Ovary (tissue), 10 donors: Measurements from ENCODE around the gene C18orf54. TPM values are rescaled to one million over a fixed set of nuclear protein-coding genes. Genes with fewer than 3 reads are reported as not detected.
"Not testable (repeated sequence)": the region's sequence is repeated elsewhere in the genome, so short reads cannot be mapped to it uniquely, and the experiment has no call there.

Experiments used
- DNase-seq, 5 donors: peaks; one replicate each; pipeline ENCODE4 v3.0.0-alpha.2; 2019 to 2020
- H3K27ac ChIP-seq, 2 donors: fragments of 200-600 bp; one replicate each; pipeline versions ENCODE4 v1.5.1 to v1.8.0; 2019 to 2022
- H3K27me3 ChIP-seq: fragments of 200-600 bp; one replicate; pipeline ENCODE4 v1.8.0; 2022
- H3K36me3 ChIP-seq: fragments of 200-600 bp; sonication (generic); one replicate; pipeline ENCODE4 v1.5.1; 2019
- H3K4me1 ChIP-seq: one replicate; pipeline ENCODE4 v1.8.1; 2013; ENCODE audit warnings: mild to moderate bottlenecking, moderate library complexity; ENCODE audit not compliant: insufficient read depth
- H3K4me3 ChIP-seq: fragments of 200-600 bp; sonication (generic); one replicate; pipeline ENCODE4 v1.5.1; 2017
- H3K9me3 ChIP-seq, 2 donors: fragments of 200-600 bp in 1 of 2; sonication (generic) in 1 of 2; one replicate each; pipeline versions ENCODE4 v1.5.1 to v1.8.1; 2013 to 2019; ENCODE audit warnings: mild to moderate bottlenecking in 1 of 2, moderate library complexity in 1 of 2
- EP300 ChIP-seq: sonication (generic); formaldehyde crosslinking; IDR thresholded peaks from one replicate; pipeline ENCODE4 v1.6.1; 2017; ENCODE audit warnings: antibody characterized with exemption
- POLR2A ChIP-seq: fragments of 450-650 bp; IDR thresholded peaks from one replicate; pipeline ENCODE4 v1.6.1; 2017; ENCODE audit warnings: antibody characterized with exemption, mild to moderate bottlenecking, moderate library complexity
- WGBS, 3 donors: extraction: QIAGEN DNeasy Blood & Tissue Kit in 1 of 3; methylation state at CpG; one replicate each; pipeline versions ENCODE4 v1.1.5 to v1.1.7; 2013 to 2017; 5-methylcytosine and 5-hydroxymethylcytosine counted together
- intact Hi-C, 4 donors: fragments of 100-400 bp; cut with DNase I; formaldehyde crosslinking; loops; one replicate each; pipeline versions ENCODE4 v1.11.0 to v1.15.1; 2022 to 2023
- long read RNA-seq, 3 donors: library from polyadenylated mRNA in 2 of 3; unstranded in 2 of 3; transcript quantifications; one replicate each; pipeline ENCODE4 v2.0.0 and lab custom pipeline, GENCODE V29; 2021 to 2026
- polyA plus RNA-seq, 2 donors: library from polyadenylated mRNA; stranded (reverse); fragments of 200-250 nt in 1 of 2; fragments of 350-450 nt in 1 of 2; fragmentation: Illumina TruSeq in 1 of 2; extraction: RNeasy Lipid Tissue Mini Kit (QIAGEN cat#74804) in 1 of 2; gene quantifications; one replicate each; pipeline ENCODE4 v1.2.3, GENCODE V29; 2013 to 2014
- total RNA-seq, 7 donors: library from RNA; depleted of rRNA in 2 of 7; stranded (reverse); fragments of >200 nt in 2 of 7; fragmentation: NEBNext Ultra II Directional in 3 of 7; extraction: Animal tissue kit (Norgen Biotek cat#: 25700) in 3 of 7; gene quantifications; one replicate each; pipeline versions ENCODE4 v1.1.0 to v1.2.4, GENCODE V29; 2016 to 2023
- TF ChIP-seq, protein P1 (sequence below), 3 donors: fragments of 450-650 bp in 2 of 3; fragments of 200-600 bp in 1 of 3; IDR thresholded peaks; one replicate each; pipeline versions ENCODE4 v1.5.1 to v1.8.0; 2016 to 2022; ENCODE audit warnings: antibody characterized with exemption in 3 of 3, mild to moderate bottlenecking in 1 of 3
- donor health status: DM: no; HTN: no; CAD: no; lungs with moderate emphysema.
- donor health status: DM: no; HTN: no; CAD: no.
- donor health status: Bipolar disorder and iron deficiency.
- donor health status: DM: yes; HTN: yes; CAD: no.
- donor health status: DM: no; HTN: no; CAD: no.
- donor health status: DM: yes; HTN: yes; CAD: no.

C18orf54 gene
- 1 to 10 TPM; 1.2 to 2.5 (median 1.9) TPM for total RNA-seq
- 1 to 10 TPM in 1 of 2 donors, under 1 TPM in 1; 0.87 to 1.8 TPM for polyA plus RNA-seq
- long read RNA-seq, donor 1 = 0 reads
- long read RNA-seq, donor 2, partial matches to known transcripts = 8 of 8 reads
- long read RNA-seq, donor 2, other reads (novel, unspliced or antisense) = 0 of 8 reads
- long read RNA-seq, donor 3 = 0 reads

GRCh38 chr18:54357660-54358494 is at the start of gene C18orf54, which contains the start of gene STARD6:
TSS of gene C18orf54 (plus strand) at chr18:54357906. CDS start at chr18:54360573, 2,667 bp downstream.
TSS of gene STARD6 (minus strand) at chr18:54357858. CDS start at chr18:54354573, 3,285 bp downstream.
- peak; percentile 76 to 88 (median 83) for DNase-seq
- peaks cover 2% of the 10 kb centered on the region for H3K4me1 ChIP-seq
- peak within 1 kb of the TSS; percentile 24 to 37 for H3K27ac ChIP-seq
- no peaks in the 10 kb centered on the region for H3K9me3 ChIP-seq
- H3K36me3 ChIP-seq = no peaks in the 10 kb centered on the region
- intact Hi-C loops = loop anchor here in 1 of 4 donors (10.0 kb wide), 1 partner anchor 133 kb away; the partner anchor contains the start of gene MBD2
- no peaks in the 10 kb centered on the region for H3K27me3 ChIP-seq
- peak within 1 kb of the TSS; percentile 63 for H3K4me3 ChIP-seq
- WGBS, 3 donors = 0 to 1% (median 1%) methylated on average over 61 to 62 of the region's 62 CpGs
- TF ChIP-seq, protein P1, sequence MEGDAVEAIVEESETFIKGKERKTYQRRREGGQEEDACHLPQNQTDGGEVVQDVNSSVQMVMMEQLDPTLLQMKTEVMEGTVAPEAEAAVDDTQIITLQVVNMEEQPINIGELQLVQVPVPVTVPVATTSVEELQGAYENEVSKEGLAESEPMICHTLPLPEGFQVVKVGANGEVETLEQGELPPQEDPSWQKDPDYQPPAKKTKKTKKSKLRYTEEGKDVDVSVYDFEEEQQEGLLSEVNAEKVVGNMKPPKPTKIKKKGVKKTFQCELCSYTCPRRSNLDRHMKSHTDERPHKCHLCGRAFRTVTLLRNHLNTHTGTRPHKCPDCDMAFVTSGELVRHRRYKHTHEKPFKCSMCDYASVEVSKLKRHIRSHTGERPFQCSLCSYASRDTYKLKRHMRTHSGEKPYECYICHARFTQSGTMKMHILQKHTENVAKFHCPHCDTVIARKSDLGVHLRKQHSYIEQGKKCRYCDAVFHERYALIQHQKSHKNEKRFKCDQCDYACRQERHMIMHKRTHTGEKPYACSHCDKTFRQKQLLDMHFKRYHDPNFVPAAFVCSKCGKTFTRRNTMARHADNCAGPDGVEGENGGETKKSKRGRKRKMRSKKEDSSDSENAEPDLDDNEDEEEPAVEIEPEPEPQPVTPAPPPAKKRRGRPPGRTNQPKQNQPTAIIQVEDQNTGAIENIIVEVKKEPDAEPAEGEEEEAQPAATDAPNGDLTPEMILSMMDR (IDR thresholded peaks at IDR 0.05) = no peak
- no peak for TF ChIP-seq POLR2A
- TF ChIP-seq EP300 = no peak

GRCh38 chr18:54309564-54309963 is 48.1 kb upstream of the C18orf54 start:
- H3K36me3 ChIP-seq, H3K4me1 ChIP-seq, H3K27me3 ChIP-seq, intact Hi-C loops, H3K27ac ChIP-seq, H3K9me3 ChIP-seq, H3K4me3 ChIP-seq, DNase-seq: not testable (repeated sequence)
- WGBS, 3 donors = 81 to 95% (median 90%) methylated on average over 8 of the region's 8 CpGs

DNA sequence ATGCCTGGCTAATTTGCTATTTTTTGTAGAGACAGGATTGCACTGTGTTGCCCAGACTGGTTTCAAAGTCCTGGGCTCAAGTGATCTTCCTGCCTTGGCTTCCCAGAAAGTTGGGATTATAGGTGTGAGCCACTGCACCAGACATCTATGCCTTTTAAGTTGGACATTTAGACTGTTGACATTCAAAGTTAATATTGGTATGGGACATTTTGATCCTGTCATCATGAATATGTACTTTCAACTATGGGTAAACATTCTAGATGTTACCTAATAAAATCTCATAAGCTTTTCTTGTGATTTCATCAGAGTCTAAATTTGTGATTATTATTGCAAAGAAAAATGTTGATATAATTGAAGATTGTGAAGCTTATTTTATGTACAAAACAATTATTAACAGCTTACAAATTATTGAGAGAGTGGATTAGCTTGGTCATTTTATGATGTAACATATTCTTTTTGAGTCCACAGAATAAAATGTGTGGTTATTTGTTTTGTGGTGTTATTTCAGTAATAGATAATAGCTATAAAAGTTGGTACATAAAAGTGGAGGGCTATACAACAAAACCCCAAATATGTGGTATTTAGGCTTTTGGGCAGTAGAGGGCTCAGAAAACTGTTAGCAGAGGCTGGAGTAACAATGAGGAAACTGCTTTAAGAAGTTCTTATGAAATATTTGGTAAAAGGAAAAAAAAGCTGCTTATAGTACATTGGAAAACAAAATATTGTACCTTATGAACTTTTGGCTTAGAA is 41.5 kb upstream of the C18orf54 start:
- DNase-seq = no peak
- intact Hi-C loops = no loop called here
- Histone ChIP-seq H3K4me1 (no peaks in the 10 kb centered on the region), H3K36me3 (no peaks in the 10 kb centered on the region), H3K27me3 (no peaks in the 10 kb centered on the region), H3K4me3 (no peak overlapping the region), H3K9me3 (no peaks in the 10 kb centered on the region), H3K27ac (no peak overlapping the region)
- no peak for TF ChIP-seq POLR2A
- no peak for TF ChIP-seq EP300
- TF ChIP-seq, protein P1 (IDR thresholded peaks at IDR 0.05) = no peak

DNA sequence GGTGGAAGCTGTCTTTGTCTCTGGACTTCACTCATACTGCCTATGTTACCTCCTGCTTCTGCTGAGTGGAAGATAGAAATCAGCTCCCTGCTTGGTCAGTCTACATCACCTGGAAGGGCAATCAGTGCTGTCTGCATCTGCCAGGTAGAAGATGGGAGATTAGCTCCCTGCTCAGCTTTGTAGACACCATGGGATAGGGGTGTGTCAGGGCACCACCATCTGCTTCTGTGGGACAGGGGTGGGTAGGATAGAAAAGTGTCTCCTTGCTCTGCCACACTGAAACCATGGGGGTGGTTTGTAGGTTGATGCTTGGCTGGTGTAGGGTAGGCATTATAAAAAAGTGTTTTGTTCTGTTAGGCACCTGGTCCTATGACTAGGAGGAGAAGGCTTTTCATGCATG is 34.1 kb upstream of the C18orf54 start:
- H3K36me3 ChIP-seq = no peaks in the 10 kb centered on the region
- no peaks in the 10 kb centered on the region for H3K27me3 ChIP-seq
- H3K4me1 ChIP-seq = no peaks in the 10 kb centered on the region
- no peak for DNase-seq
- no peak overlapping the region for H3K4me3 ChIP-seq
- intact Hi-C loops = no loop called here
- H3K27ac ChIP-seq = no peak overlapping the region
- no peak for TF ChIP-seq EP300
- TF ChIP-seq, protein P1 (IDR thresholded peaks at IDR 0.05) = no peak
- no peak for TF ChIP-seq POLR2A
- H3K9me3 ChIP-seq = no peaks in the 10 kb centered on the region
